ENCODE data around the gene JMJD8. TPM values are rescaled to one million over a fixed set of nuclear protein-coding genes. Genes with fewer than 3 reads are reported as not detected.

Gene JMJD8
- total and polyA plus RNA-seq, 9 of the 15 experiments (the other 6 are each of a cell fraction or from before 2014, with no cell fraction given) = 1.2 to 50.6 (median 29.3) TPM

DNA sequence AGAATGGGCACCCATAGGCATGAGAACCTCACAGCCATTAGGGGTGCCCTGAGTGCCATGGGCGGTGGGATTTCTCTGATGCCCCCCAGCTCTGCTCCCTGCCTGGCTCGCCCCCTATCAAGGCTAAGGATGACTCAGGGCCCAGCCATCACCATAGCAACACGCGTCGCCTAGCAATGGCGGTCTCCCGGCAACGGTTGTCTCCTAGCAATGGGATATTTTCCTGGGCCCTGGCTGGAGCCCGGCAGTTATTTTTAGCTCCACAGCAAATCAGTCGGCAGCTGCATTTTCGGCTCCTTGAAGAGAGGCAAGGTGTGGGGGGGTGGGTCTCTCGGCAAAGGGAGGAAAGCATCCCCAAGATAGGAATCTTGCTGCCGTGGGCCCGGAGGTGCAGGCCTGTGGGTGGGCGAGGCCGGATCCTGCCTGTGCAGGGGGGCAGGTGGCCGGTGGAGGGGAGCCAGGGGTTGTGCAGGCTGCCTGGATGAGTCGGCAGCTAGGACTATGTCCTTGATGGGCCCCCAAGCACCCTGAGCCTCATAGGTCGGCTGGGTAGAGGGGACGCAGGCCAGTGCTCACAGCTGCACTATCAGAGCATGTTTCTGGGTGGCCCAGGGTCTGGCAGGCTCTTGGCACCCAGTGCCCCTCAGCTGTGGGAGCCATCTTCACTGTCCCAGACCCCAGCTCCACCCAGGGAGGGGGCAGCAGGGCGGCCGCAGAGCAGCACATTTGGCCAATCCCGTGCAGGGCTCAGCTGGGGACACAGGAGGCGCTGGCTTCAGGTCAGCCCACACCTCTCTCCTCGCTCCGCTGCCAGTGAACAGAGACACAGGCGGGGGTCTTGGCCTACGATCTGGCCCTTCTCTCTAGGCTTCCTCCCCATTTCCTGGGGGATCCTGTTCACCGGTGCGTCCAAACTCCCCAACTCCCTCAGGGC is 25.7 kb upstream of the JMJD8 start (continued):
- TF ChIP-seq, protein P1, sequence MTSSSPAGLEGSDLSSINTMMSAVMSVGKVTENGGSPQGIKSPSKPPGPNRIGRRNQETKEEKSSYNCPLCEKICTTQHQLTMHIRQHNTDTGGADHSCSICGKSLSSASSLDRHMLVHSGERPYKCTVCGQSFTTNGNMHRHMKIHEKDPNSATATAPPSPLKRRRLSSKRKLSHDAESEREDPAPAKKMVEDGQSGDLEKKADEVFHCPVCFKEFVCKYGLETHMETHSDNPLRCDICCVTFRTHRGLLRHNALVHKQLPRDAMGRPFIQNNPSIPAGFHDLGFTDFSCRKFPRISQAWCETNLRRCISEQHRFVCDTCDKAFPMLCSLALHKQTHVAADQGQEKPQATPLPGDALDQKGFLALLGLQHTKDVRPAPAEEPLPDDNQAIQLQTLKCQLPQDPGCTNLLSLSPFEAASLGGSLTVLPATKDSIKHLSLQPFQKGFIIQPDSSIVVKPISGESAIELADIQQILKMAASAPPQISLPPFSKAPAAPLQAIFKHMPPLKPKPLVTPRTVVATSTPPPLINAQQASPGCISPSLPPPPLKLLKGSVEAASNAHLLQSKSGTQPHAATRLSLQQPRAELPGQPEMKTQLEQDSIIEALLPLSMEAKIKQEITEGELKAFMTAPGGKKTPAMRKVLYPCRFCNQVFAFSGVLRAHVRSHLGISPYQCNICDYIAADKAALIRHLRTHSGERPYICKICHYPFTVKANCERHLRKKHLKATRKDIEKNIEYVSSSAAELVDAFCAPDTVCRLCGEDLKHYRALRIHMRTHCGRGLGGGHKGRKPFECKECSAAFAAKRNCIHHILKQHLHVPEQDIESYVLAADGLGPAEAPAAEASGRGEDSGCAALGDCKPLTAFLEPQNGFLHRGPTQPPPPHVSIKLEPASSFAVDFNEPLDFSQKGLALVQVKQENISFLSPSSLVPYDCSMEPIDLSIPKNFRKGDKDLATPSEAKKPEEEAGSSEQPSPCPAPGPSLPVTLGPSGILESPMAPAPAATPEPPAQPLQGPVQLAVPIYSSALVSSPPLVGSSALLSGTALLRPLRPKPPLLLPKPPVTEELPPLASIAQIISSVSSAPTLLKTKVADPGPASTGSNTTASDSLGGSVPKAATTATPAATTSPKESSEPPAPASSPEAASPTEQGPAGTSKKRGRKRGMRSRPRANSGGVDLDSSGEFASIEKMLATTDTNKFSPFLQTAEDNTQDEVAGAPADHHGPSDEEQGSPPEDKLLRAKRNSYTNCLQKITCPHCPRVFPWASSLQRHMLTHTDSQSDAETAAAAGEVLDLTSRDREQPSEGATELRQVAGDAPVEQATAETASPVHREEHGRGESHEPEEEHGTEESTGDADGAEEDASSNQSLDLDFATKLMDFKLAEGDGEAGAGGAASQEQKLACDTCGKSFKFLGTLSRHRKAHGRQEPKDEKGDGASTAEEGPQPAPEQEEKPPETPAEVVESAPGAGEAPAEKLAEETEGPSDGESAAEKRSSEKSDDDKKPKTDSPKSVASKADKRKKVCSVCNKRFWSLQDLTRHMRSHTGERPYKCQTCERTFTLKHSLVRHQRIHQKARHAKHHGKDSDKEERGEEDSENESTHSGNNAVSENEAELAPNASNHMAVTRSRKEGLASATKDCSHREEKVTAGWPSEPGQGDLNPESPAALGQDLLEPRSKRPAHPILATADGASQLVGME (CRISPR knock-in tag; IDR thresholded peaks at IDR 0.05) = peak; percentile 96
- TF ChIP-seq ZNF780A (CRISPR knock-in tag; IDR thresholded peaks at IDR 0.05) = no peak
- no peak for TF ChIP-seq RB1 (IDR thresholded peaks at IDR 0.05; ENCODE audit: low read depth)
- peak in 1 of 2 experiments; percentile 99; a peak in 3 of 4 replicates for TF ChIP-seq RCOR1 (IDR thresholded peaks at IDR 0.05; ENCODE audit: borderline replicate concordance in 1 of 2, low read depth in 2 of 2, low read length in 2 of 2)
- no peak for TF ChIP-seq ZBTB49 (CRISPR knock-in tag; IDR thresholded peaks at IDR 0.05; ENCODE audit: borderline replicate concordance)
- TF ChIP-seq POLR3A (IDR thresholded peaks at IDR 0.05; ENCODE audit: borderline replicate concordance, extremely low read depth, insufficient read depth, insufficient read length) = no peak
- peak; percentile 87 for TF ChIP-seq MIER1 (IDR thresholded peaks at IDR 0.05; ENCODE audit: low read depth)
- TF ChIP-seq PML (IDR thresholded peaks at IDR 0.05; ENCODE audit: low read length) = no peak
- TF ChIP-seq, protein P2, sequence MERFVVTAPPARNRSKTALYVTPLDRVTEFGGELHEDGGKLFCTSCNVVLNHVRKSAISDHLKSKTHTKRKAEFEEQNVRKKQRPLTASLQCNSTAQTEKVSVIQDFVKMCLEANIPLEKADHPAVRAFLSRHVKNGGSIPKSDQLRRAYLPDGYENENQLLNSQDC (CRISPR knock-in tag; IDR thresholded peaks at IDR 0.05) = no peak
- no peak for TF ChIP-seq ZNF699 (CRISPR knock-in tag; IDR thresholded peaks at IDR 0.05; ENCODE audit: insufficient replicate concordance)
- no peak for TF ChIP-seq ZNF436 (CRISPR knock-in tag; IDR thresholded peaks at IDR 0.05)
- no peak for TF ChIP-seq THRB (CRISPR knock-in tag; conservative IDR thresholded peaks at IDR 0.05)
- no peak for TF ChIP-seq ZNF133 (CRISPR knock-in tag; IDR thresholded peaks at IDR 0.05)
- no peak for TF ChIP-seq MAX (CRISPR knock-in tag; IDR thresholded peaks at IDR 0.05)
- TF ChIP-seq PHB (CRISPR knock-in tag; IDR thresholded peaks at IDR 0.05) = no peak
- no peak for TF ChIP-seq ZBTB17 (CRISPR knock-in tag; IDR thresholded peaks at IDR 0.05)

Measured in K562 (cell line).